ENCODE results near the gene CACNA1C.

Gene CACNA1C

GRCh38 chr12:2052826-2053678, at the start of gene CACNA1C:
TSS of gene CACNA1C (plus strand) at chr12:2052987. CDS start at chr12:2053563, 576 bp downstream.
- no peak for DNase-seq

- DNase-seq = no peak
Observed at GRCh38 chr12:2003676-2004112, 49.1 kb upstream of the CACNA1C start.

GRCh38 chr12:2004113-2004929, 48.5 kb upstream of the CACNA1C start, which contains the start of gene DCP1B:
TSS of gene DCP1B (minus strand) at chr12:2004457. CDS start at chr12:2004431, 26 bp downstream.
- peak; percentile 66 for DNase-seq

GRCh38 chr12:2008677-2009076, 44.1 kb upstream of the CACNA1C start:
- no peak for DNase-seq

GRCh38 chr12:2009623-2010022, 43.2 kb upstream of the CACNA1C start:
- no peak for DNase-seq

- DNase-seq = no peak
Observed at GRCh38 chr12:2011643-2012607, 40.9 kb upstream of the CACNA1C start.

GRCh38 chr12:2013086-2013485, 39.7 kb upstream of the CACNA1C start:
- DNase-seq = no peak

GRCh38 chr12:2013527-2014223, 39.1 kb upstream of the CACNA1C start:
- DNase-seq = no peak

- DNase-seq = no peak
Observed at GRCh38 chr12:2014231-2014630, 38.6 kb upstream of the CACNA1C start.

GRCh38 chr12:2016862-2017545, 35.8 kb upstream of the CACNA1C start:
- DNase-seq = no peak

- DNase-seq = no peak
Observed at GRCh38 chr12:2017546-2018337, 35.0 kb upstream of the CACNA1C start.

GRCh38 chr12:2018391-2018790, 34.4 kb upstream of the CACNA1C start:
- DNase-seq = no peak

GRCh38 chr12:2019126-2019525, 33.7 kb upstream of the CACNA1C start:
- no peak for DNase-seq

GRCh38 chr12:2020511-2020910, 32.3 kb upstream of the CACNA1C start:
- DNase-seq = no peak

GRCh38 chr12:2023365-2023764, 29.4 kb upstream of the CACNA1C start:
- no peak for DNase-seq

- DNase-seq = no peak
Observed at GRCh38 chr12:2027351-2027750, 25.4 kb upstream of the CACNA1C start.

- no peak for DNase-seq
Observed at GRCh38 chr12:2029851-2030250, 22.9 kb upstream of the CACNA1C start.

GRCh38 chr12:2032506-2032905, 20.3 kb upstream of the CACNA1C start:
- DNase-seq = no peak

- DNase-seq = no peak
Observed at GRCh38 chr12:2034633-2035430, 18.0 kb upstream of the CACNA1C start.

All from cortex of kidney (tissue), 1 donor.